ENCODE results near the gene FGF3. TPM values are rescaled to one million over a fixed set of nuclear protein-coding genes. Genes with fewer than 3 reads are reported as not detected.

Gene FGF3
- total RNA-seq, 2 experiments from 2014 or later = not detected

- POLR2A ChIA-PET = no interaction called here
- H3K27ac Mint-ChIP-seq = no peak overlapping the region
- no peak for ATAC-seq (ENCODE audit: poor library complexity)
- intact Hi-C loops (cut with DNase I, micrococcal nuclease) = no loop called here
- no peak overlapping the region for H3K27ac ChIP-seq (ENCODE audit: low read depth in 1 of 2, low read length in 2 of 2)
- H3K9me3 ChIP-seq (ENCODE audit: control insufficient read depth in 1 of 2, insufficient read depth in 1 of 2, low read length in 2 of 2) = peaks cover 0 to 6% of the 10 kb centered on the region in 2 experiments
- no peak for TF ChIP-seq CTCF (IDR thresholded peaks at IDR 0.05)
- no peaks in the 10 kb centered on the region for H3K36me3 ChIP-seq (ENCODE audit: insufficient read depth, low read length)
- no peak for DNase-seq
- H3K4me1 Mint-ChIP-seq (ENCODE audit: low read depth) = no peaks in the 10 kb centered on the region
- H3K4me3 ChIP-seq (ENCODE audit: low read length) = no peak overlapping the region
- H3K36me3 Mint-ChIP-seq (ENCODE audit: low read depth) = no peaks in the 10 kb centered on the region
- no peak overlapping the region for H3K4me3 Mint-ChIP-seq
- H3K4me1 ChIP-seq (ENCODE audit: insufficient read depth, low read length) = no peaks in the 10 kb centered on the region
- H3K27me3 ChIP-seq (ENCODE audit: control insufficient read depth in 1 of 2, insufficient read depth in 2 of 2, low read length in 2 of 2) = peaks cover 0 to 12% of the 10 kb centered on the region in 2 experiments
- CTCF ChIA-PET = no interaction called here
- no peaks in the 10 kb centered on the region for H3K9me3 Mint-ChIP-seq
- H3K27me3 Mint-ChIP-seq = peaks cover 28% of the 10 kb centered on the region
Measured at GRCh38 chr11:69808667-69809086, 10.5 kb downstream of the FGF3 start.

GRCh38 chr11:69807106-69807815 lies 12.0 kb downstream of the FGF3 start:
- no peaks in the 10 kb centered on the region for H3K36me3 ChIP-seq (ENCODE audit: insufficient read depth, low read length)
- Mint-ChIP-seq H3K4me3 (no peak overlapping the region), H3K36me3 (ENCODE audit: low read depth) (no peaks in the 10 kb centered on the region), H3K27me3 (peaks cover 18% of the 10 kb centered on the region), H3K4me1 (ENCODE audit: low read depth) (no peaks in the 10 kb centered on the region), H3K27ac (no peak overlapping the region), H3K9me3 (no peaks in the 10 kb centered on the region)
- DNase-seq (no peak), ATAC-seq (ENCODE audit: poor library complexity) (no peak)
- POLR2A ChIA-PET = no interaction called here
- TF ChIP-seq CTCF (IDR thresholded peaks at IDR 0.05) = no peak
- no peak overlapping the region for H3K27ac ChIP-seq (ENCODE audit: low read depth in 1 of 2, low read length in 2 of 2)
- no peaks in the 10 kb centered on the region for H3K4me1 ChIP-seq (ENCODE audit: insufficient read depth, low read length)
- CTCF ChIA-PET = no interaction called here
- intact Hi-C loops (cut with DNase I, micrococcal nuclease) = no loop called here
- H3K9me3 ChIP-seq (ENCODE audit: control insufficient read depth in 1 of 2, insufficient read depth in 1 of 2, low read length in 2 of 2) = peaks cover 0 to 6% of the 10 kb centered on the region in 2 experiments
- H3K4me3 ChIP-seq (ENCODE audit: low read length) = no peak overlapping the region
- H3K27me3 ChIP-seq (ENCODE audit: control insufficient read depth in 1 of 2, insufficient read depth in 2 of 2, low read length in 2 of 2) = peaks cover 0 to 12% of the 10 kb centered on the region in 2 experiments

GRCh38 chr11:69804769-69805508 lies 14.3 kb downstream of the FGF3 start:
- POLR2A ChIA-PET = no interaction called here
- H3K36me3 Mint-ChIP-seq (ENCODE audit: low read depth) = no peaks in the 10 kb centered on the region
- no peak overlapping the region for H3K4me3 Mint-ChIP-seq
- no peaks in the 10 kb centered on the region for H3K9me3 Mint-ChIP-seq
- H3K27ac Mint-ChIP-seq = no peak overlapping the region
- peaks cover 0 to 15% of the 10 kb centered on the region in 2 experiments for H3K9me3 ChIP-seq (ENCODE audit: control insufficient read depth in 1 of 2, insufficient read depth in 1 of 2, low read length in 2 of 2)
- no peaks in the 10 kb centered on the region for H3K36me3 ChIP-seq (ENCODE audit: insufficient read depth, low read length)
- CTCF ChIA-PET = no interaction called here
- H3K27me3 Mint-ChIP-seq = peaks cover 18% of the 10 kb centered on the region
- ATAC-seq (ENCODE audit: poor library complexity) (no peak), DNase-seq (no peak)
- intact Hi-C loops (cut with DNase I, micrococcal nuclease) = no loop called here
- H3K4me1 ChIP-seq (ENCODE audit: insufficient read depth, low read length) = no peaks in the 10 kb centered on the region
- peaks cover 4 to 12% of the 10 kb centered on the region in 2 experiments for H3K27me3 ChIP-seq (ENCODE audit: control insufficient read depth in 1 of 2, insufficient read depth in 2 of 2, low read length in 2 of 2)
- H3K4me1 Mint-ChIP-seq (ENCODE audit: low read depth) = no peaks in the 10 kb centered on the region
- H3K27ac ChIP-seq (ENCODE audit: low read depth in 1 of 2, low read length in 2 of 2) = no peak overlapping the region
- no peak overlapping the region for H3K4me3 ChIP-seq (ENCODE audit: low read length)
- no peak for TF ChIP-seq CTCF (IDR thresholded peaks at IDR 0.05)

Measured in CD4-positive, alpha-beta T cell (primary cell).